Smooth muscle cell (in vitro differentiated cells): ENCODE data around the gene MT1F. TPM values are rescaled to one million over a fixed set of nuclear protein-coding genes. Genes with fewer than 3 reads are reported as not detected.

ENCODE experiments used
- DNase-seq: peaks from one replicate; lab custom pipeline; 2025; ENCODE audit not compliant: unreplicated experiment; lab: John Stamatoyannopoulos, UW
- H2AFZ ChIP-seq: fragments of 200-600 bp; sonication (generic); 2 replicates; pipeline ENCODE4 v1.6.0; 2016; ENCODE audit warnings: antibody characterized with exemption, low read depth, mild to moderate bottlenecking
- H3F3A ChIP-seq: fragments of 200-600 bp; sonication (generic); 2 replicates; pipeline ENCODE4 v1.6.0; 2017; ENCODE audit warnings: antibody characterized with exemption, low read depth
- H3K27ac ChIP-seq: fragments of 200-600 bp; sonication (generic); 2 replicates; pipeline ENCODE4 v1.5.1; 2016; ENCODE audit warnings: low read depth, mild to moderate bottlenecking
- H3K27me3 ChIP-seq: fragments of 200-600 bp; sonication (generic); 2 replicates; pipeline ENCODE4 v1.6.1; 2016; ENCODE audit warnings: low read depth, mild to moderate bottlenecking
- H3K36me3 ChIP-seq: fragments of 200-600 bp; sonication (generic); 2 replicates; pipeline ENCODE4 v1.5.1; 2016; ENCODE audit warnings: low read depth
- H3K4me1 ChIP-seq: fragments of 200-600 bp; sonication (generic); 2 replicates; pipeline ENCODE4 v1.5.1; 2016; ENCODE audit warnings: low read depth
- H3K4me2 ChIP-seq: fragments of 200-600 bp; sonication (generic); 2 replicates; pipeline ENCODE4 v1.6.0; 2016; ENCODE audit warnings: mild to moderate bottlenecking
- H3K4me3 ChIP-seq: fragments of 200-600 bp; sonication (generic); 2 replicates; pipeline ENCODE4 v1.5.1; 2016; ENCODE audit warnings: mild to moderate bottlenecking
- H3K79me2 ChIP-seq: fragments of 200-600 bp; sonication (generic); 2 replicates; pipeline ENCODE4 v1.6.0; 2016; ENCODE audit warnings: low read depth, mild to moderate bottlenecking
- H3K9ac ChIP-seq: fragments of 200-600 bp; sonication (generic); 2 replicates; pipeline ENCODE4 v1.6.0; 2016; ENCODE audit warnings: low read depth
- H3K9me3 ChIP-seq: fragments of 200-600 bp; sonication (generic); replicated peaks from 2 replicates; pipeline ENCODE4 v1.5.1; 2016; ENCODE audit warnings: low read depth
- H4K20me1 ChIP-seq: fragments of 200-600 bp; sonication (generic); 2 replicates; pipeline ENCODE4 v1.6.0; 2016; ENCODE audit warnings: low read depth
- CTCF ChIP-seq: fragments of 200-600 bp; sonication (generic); IDR thresholded peaks from 2 replicates; pipeline ENCODE4 v1.5.1; 2017; ENCODE audit warnings: borderline replicate concordance, mild to moderate bottlenecking, antibody characterized with exemption; ENCODE audit not compliant: insufficient read depth, poor library complexity, severe bottlenecking
- WGBS: methylation state at CpG from one replicate; pipeline ENCODE4 v1.1.7; 2016; ENCODE audit warnings: low lambda C conversion rate; 5-methylcytosine and 5-hydroxymethylcytosine counted together
- polyA plus RNA-seq: library from polyadenylated mRNA; unstranded; fragments of >200 nt; fragmentation: Nextera tagmentation; extraction: Ambion mirVana; gene quantifications from 2 replicates; pipeline ENCODE4 v1.2.1, GENCODE V29; 2016
- total RNA-seq: library from RNA; depleted of rRNA; stranded (reverse); fragments of >200 nt; gene quantifications from 2 replicates; pipeline ENCODE4 v1.2.3, GENCODE V29; 2014

MT1F gene
- total and polyA plus RNA-seq, 2 experiments from 2014 or later, result 0.50 to 5.9 TPM

DNA sequence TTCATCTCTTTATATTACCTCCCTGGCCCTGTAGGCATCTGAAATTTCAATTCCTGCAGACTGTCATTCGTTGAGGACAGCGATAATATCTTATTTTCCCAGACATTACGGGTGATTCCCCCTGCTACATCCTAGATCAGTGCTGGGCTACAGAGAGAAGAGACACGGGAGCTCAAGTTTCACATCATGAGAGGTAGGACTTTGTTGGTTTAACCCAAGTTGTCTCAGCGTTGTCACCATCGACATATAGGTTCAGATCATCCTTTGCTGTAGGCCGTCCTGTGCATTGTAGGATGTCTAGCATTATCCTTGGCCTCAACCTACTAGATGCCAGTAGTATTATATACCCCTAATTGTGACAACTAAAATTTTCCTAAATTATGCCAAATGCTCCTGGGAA is 43.8 kb downstream of the MT1F start:
- DNase-seq, result no peak
- Histone ChIP-seq H3K36me3 (no peaks in the 10 kb centered on the region), H3K9me3 (peaks cover 5% of the 10 kb centered on the region), H3K4me1 (no peaks in the 10 kb centered on the region), H4K20me1 (no peaks in the 10 kb centered on the region), H3F3A (no peaks in the 10 kb centered on the region), H3K9ac (no peak overlapping the region), H2AFZ (peak overlapping the region; percentile 5), H3K4me2 (no peak overlapping the region), H3K27ac (no peak overlapping the region), H3K27me3 (no peaks in the 10 kb centered on the region), H3K79me2 (no peaks in the 10 kb centered on the region), H3K4me3 (no peak overlapping the region)
- WGBS, result 85% methylated on average over 7 of the region's 7 CpGs
- no peak for TF ChIP-seq CTCF

- TF ChIP-seq CTCF, result no peak
- H3K27me3 ChIP-seq, result no peaks in the 10 kb centered on the region
- no peak overlapping the region for H3K4me3 ChIP-seq
- no peaks in the 10 kb centered on the region for H3F3A ChIP-seq
- no peak for DNase-seq
- no peaks in the 10 kb centered on the region for H3K4me1 ChIP-seq
- no peaks in the 10 kb centered on the region for H4K20me1 ChIP-seq
- no peak overlapping the region for H3K27ac ChIP-seq
- H3K36me3 ChIP-seq, result no peaks in the 10 kb centered on the region
- no peaks in the 10 kb centered on the region for H3K9me3 ChIP-seq
- H3K4me2 ChIP-seq, result no peak overlapping the region
- WGBS, result 98% methylated on average over 5 of the region's 5 CpGs
- H2AFZ ChIP-seq, result no peak overlapping the region
- no peak overlapping the region for H3K9ac ChIP-seq
- no peaks in the 10 kb centered on the region for H3K79me2 ChIP-seq
Measured at GRCh38 chr16:56702836-56703235, 45.1 kb downstream of the MT1F start.

Other genes starting within 250 kb of the MT1F start
- 60.6 and 76.6 TPM in 2 replicates for gene AMFR, start 232.4 kb upstream of the MT1F start, total RNA-seq
- 45.2 and 49.1 TPM in 2 replicates for gene AMFR, start 232.4 kb upstream of the MT1F start, polyA plus RNA-seq
- gene NUDT21, start 206.6 kb upstream of the MT1F start, total RNA-seq, result 101 and 119 TPM in 2 replicates
- gene NUDT21, start 206.6 kb upstream of the MT1F start, polyA plus RNA-seq, result 44.4 and 55.5 TPM in 2 replicates
- 56.7 and 107 TPM in 2 replicates for gene OGFOD1, start 206.4 kb upstream of the MT1F start, total RNA-seq
- gene OGFOD1, start 206.4 kb upstream of the MT1F start, polyA plus RNA-seq, result 55.8 and 68.7 TPM in 2 replicates
- gene BBS2, start 137.9 kb upstream of the MT1F start, total RNA-seq, result 33.2 and 43.4 TPM in 2 replicates
- 20.4 and 32.7 TPM in 2 replicates for gene BBS2, start 137.9 kb upstream of the MT1F start, polyA plus RNA-seq
- gene MT4, start 92.9 kb upstream of the MT1F start, total RNA-seq, result not detected in 2 replicates
- gene MT4, start 92.9 kb upstream of the MT1F start, polyA plus RNA-seq, result not detected in 2 replicates
- gene MT3, start 68.4 kb upstream of the MT1F start, total RNA-seq, result not detected in 2 replicates
- 0.65 TPM in 1 of 2 replicates, not detected in the other for gene MT3, start 68.4 kb upstream of the MT1F start, polyA plus RNA-seq
- gene MT2A, start 49.4 kb upstream of the MT1F start, total RNA-seq, result 12.6 and 14.8 TPM in 2 replicates
- 171 and 225 TPM in 2 replicates for gene MT2A, start 49.4 kb upstream of the MT1F start, polyA plus RNA-seq
- 0.67 and 2.0 TPM in 2 replicates for gene MT1E, start 32.2 kb upstream of the MT1F start, total RNA-seq
- gene MT1E, start 32.2 kb upstream of the MT1F start, polyA plus RNA-seq, result 2.2 and 10.3 TPM in 2 replicates
- not detected in 2 replicates for gene MT1M, start 25.3 kb upstream of the MT1F start, total RNA-seq
- gene MT1M, start 25.3 kb upstream of the MT1F start, polyA plus RNA-seq, result 0.19 TPM in 1 of 2 replicates, not detected in the other
- not detected in 2 replicates for gene MT1A, start 19.3 kb upstream of the MT1F start, total RNA-seq
- gene MT1A, start 19.3 kb upstream of the MT1F start, polyA plus RNA-seq, result not detected in 2 replicates
- gene MT1B, start 6.1 kb upstream of the MT1F start, total RNA-seq, result not detected in 2 replicates
- gene MT1B, start 6.1 kb upstream of the MT1F start, polyA plus RNA-seq, result not detected in 2 replicates
- gene MT1G, start 10.1 kb downstream of the MT1F start, total RNA-seq, result not detected in 2 replicates
- gene MT1G, start 10.1 kb downstream of the MT1F start, polyA plus RNA-seq, result 0.40 TPM in 1 of 2 replicates, not detected in the other
- not detected in 2 replicates for gene MT1H, start 11.9 kb downstream of the MT1F start, total RNA-seq
- gene MT1H, start 11.9 kb downstream of the MT1F start, polyA plus RNA-seq, result not detected in 2 replicates
- gene MT1X, start 24.5 kb downstream of the MT1F start, total RNA-seq, result 0.76 and 4.3 TPM in 2 replicates
- gene MT1X, start 24.5 kb downstream of the MT1F start, polyA plus RNA-seq, result 11.7 and 12.8 TPM in 2 replicates
- gene NUP93, start 72.2 kb downstream of the MT1F start, total RNA-seq, result 40.7 and 45.6 TPM in 2 replicates
- 55.8 and 60.9 TPM in 2 replicates for gene NUP93, start 72.2 kb downstream of the MT1F start, polyA plus RNA-seq
- gene SLC12A3, start 207.2 kb downstream of the MT1F start, total RNA-seq, result not detected in 2 replicates
- not detected in 2 replicates for gene SLC12A3, start 207.2 kb downstream of the MT1F start, polyA plus RNA-seq